DMS79 (cell line): ENCODE results near the gene TEAD1.
"Not testable (repeated sequence)": the region's sequence is repeated elsewhere in the genome, so short reads cannot be mapped to it uniquely, and the experiment has no call there.

Source experiments
- DNase-seq: peaks from one replicate; lab custom pipeline; 2025; lab: John Stamatoyannopoulos, UW

TEAD1 gene

DNA sequence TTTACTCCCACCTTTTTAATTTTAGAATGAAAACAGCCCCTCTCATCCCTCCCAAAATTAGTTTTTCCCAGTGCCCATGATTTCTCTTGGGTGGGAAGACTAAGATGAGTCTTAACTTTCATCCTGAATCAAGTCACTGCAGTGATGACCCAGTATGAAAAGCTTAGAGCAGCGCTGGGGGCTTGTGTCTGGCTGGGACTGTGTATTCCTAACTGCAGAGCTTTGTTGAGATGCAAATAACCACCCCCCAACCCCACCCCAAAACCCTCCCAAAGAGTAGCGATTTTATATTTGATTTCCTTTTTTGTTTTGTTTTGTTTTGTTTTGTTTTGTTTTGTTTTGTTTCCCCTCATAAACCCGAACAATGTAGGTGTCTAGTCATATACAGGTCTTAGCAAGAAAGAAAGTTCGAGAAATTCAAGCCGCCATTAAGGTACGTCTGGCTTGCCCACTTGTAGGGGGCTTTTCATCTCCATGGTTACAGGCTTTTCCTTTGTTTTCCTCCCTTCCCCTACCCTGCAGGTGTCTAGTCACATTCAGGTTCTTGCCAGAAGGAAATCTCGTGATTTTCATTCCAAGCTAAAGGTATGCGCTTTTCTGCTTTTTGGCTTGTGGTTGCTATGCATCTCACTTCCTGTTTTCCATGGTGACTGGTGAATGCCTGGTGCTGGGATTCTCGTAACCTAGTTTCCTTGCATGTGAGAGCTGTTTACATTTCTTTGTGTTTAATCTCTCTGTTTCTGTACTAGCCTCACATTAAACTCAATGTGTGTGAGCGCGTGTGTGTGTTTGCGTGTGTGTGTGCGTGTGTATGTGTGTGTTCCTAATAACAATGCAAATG is 190.3 kb downstream of the TEAD1 start:
- no peak for DNase-seq

GRCh38 chr11:12865863-12866595 is 191.8 kb downstream of the TEAD1 start:
- DNase-seq: no peak

DNA sequence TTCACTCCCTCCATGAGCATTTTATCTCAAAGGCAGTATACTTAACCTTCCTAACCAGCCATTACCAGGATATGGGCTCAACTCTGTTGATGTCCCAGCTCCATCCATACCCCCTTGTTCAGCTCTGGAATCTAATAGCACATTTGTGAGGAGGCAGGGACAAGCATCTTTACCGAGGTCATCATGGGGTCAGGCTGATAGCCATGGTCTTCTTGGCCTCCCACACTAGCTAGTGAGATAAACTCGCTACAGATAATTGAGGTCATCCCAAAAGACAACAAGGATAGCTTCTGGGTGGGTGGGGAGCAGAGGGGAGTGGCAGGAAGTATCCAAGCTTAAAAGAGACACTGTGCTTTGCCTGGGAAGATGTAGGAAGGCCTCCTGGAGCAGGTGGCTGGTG is 193.3 kb downstream of the TEAD1 start:
- no peak for DNase-seq

DNA sequence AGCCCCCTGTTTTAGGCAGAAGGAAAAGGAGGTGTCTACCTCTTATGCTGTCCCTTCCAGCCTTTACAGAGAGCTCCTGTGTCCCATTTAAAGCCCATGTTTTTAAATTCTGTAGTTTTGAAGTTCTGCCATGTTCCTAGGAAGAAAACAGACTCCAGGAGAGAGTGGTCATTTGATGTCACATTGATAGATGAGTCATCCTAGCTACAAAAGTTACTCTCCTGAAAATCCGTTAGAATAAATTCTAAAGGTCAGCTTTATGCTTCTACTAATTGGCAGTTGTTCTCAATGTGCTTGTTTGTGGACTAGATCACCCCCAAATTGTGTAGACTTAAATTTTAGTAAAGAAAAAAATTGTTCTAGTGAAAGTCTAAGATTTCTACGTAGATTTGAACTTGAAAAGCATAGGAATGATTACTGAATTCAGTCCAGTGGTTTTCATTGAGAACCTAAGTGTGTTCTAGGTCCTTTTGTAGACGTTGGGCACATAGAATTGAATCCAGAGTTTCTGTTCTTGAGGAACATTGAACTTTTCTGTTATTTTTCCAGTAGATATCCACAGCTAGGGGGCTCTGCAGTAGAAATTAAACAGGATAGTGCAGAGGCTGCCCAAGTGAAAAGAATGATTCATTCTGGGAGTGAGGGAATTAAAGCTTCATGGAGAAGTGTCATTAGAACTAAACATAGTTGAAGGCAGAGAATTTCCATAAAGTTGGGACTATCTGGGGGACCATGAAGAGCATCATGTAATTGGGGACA is 194.3 kb downstream of the TEAD1 start:
- DNase-seq: no peak

DNA sequence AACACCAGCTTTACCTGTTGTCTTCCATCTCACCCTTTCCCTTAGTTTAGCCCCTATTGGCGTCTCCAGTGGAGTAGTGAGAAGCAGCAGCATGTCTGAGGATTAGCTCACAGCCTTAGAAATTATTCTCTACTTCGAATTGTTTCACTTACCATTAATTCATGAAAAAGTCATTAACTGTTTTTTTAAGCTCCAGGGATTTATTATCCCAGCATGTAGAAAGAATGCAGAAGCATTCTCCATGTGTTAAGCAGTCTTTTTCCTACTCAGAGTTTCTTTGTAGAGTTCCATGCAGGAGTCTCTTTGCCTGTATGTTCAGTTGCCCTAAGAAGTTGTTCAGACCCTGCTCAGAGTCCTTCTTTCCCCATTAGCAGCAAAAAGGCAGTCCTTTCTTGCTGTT is 197.0 kb downstream of the TEAD1 start:
- DNase-seq: no peak

DNA sequence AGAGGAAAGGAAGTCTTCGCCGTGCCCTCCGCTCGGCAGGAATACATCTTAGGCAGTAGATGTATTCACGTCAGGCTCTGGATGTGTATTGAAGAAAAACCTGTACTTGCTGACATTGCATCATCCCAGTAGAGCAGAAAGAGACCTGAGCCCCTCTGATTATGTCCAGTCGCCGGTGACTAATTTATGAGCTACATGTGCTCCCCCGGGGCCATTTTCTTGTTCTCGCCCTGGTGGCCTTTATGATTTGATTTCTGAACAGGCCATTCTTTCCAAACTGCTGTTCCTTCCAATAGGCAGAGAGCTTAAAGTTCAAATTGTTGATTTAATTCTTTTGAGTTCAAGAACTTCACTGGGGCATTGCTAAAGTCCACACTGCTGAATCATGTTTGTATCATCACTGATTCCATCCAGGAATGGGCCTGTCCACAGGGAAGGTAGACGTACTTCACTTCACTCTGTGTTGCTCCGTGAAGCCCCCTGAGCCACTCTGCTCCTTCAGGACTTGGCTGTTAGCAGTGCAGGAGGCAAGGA is 197.6 kb downstream of the TEAD1 start:
- DNase-seq: no peak

- DNase-seq: no peak
Observed at GRCh38 chr11:12876340-12876739, 202.1 kb downstream of the TEAD1 start.

DNA sequence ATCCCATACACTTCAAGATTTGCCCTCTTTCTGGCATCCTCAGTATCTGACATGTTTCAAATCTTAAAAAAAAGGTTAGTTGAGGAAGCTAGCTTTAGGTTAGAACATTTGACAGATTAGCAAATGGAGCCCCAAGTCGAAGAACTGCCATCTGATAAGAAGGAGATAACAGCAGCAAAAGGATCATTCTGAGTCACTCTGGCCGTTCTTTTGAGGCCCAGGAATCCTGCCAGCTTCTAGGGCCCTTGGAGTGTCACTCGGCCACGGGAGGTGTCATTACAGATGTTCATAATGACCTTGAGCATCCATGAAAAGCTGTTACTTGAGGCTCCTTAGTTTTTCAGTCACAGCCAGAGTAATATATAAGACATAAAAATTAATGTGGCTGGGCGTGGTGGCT is 202.8 kb downstream of the TEAD1 start:
- no peak for DNase-seq

DNA sequence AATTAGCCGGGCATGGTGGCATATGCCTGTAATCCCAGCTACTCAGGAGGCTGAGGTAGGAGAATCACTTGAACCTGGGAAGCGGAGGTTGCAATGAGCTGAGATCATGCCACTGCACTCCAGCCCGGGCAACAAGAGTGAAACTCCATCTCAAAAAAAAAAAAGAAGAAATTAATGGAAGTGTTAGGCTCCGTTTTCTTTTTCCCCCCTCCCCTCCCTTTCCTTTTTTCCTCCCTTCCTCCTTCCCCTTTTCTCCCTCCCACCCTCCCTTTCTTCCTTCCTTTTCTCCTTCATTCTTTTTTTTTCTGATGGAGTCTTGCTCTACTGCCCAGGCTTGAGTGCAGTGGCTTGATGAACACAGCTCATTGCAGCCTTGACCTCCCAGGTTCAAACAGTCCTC is 203.3 kb downstream of the TEAD1 start:
- not testable (repeated sequence) for DNase-seq

DNA sequence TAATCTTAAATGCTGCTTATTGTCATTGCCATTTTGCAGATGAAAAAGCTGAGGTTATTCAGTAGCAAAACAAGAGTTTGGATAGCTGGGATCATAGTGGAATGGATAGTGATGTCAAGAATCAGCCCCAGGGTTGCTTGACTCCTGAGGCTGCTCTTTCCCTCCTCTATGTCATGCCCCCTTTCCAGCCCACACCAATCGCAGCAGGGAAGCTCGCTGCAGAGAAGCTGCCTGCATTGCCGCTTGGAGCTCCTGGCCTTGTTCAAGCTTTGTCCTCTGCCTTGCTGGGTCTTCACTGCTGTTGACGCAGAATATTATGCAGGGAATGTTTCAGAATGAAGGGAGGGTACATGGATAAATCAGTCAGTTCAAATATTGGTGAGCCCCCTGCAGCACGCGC is 206.1 kb downstream of the TEAD1 start:
- DNase-seq: no peak

- DNase-seq: no peak
Observed at GRCh38 chr11:12882670-12883069, 208.4 kb downstream of the TEAD1 start.

DNA sequence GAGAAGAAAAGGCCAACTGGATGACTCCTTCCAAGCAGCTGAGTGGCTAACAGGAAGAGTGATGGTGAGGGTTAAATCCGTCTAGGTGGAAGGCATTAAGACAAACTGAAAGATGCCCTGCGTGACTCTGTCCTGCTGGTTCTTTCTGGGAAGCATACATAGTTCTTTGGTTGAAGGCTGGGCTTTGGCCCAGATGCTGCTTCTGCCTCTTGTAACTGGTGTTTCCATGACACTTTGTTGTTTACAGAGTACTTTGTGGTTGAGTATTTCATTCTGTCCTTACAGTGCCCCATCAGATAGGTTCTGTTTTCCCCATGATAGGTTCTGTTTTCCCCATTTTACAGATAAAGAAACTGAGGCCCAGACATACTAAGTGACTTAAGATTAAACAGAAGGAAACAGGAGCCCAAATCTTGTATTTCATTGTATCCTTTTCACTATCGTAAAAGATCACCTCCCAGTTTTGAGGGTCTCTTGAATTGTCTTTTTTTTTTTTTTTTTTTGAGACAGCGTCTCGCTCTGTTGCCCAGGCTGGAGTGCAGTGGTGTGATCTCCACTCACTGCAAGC is 210.6 kb downstream of the TEAD1 start:
- DNase-seq: no peak

- no peak for DNase-seq
Observed at GRCh38 chr11:12885717-12886239, 211.6 kb downstream of the TEAD1 start.

DNA sequence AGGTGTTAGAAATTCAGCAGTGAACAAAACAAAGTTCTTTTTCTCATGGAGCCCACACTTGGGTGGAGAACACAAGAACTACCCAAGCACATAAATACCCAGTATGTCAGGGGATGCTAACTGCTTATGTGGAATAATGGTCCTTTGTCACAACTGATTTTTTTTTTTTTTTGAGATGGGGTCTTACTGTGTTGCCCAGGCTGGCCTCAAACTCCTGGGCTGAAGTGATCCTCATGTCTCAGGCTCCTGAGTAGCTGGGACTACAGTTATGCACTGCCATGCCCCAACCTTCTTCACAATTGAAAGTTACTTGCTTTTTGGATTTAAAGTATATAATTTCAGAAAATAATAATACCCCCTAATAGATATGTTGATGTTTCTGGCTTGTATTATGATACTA is 212.3 kb downstream of the TEAD1 start:
- DNase-seq: no peak

- no peak for DNase-seq
Observed at GRCh38 chr11:12888525-12889158, 214.4 kb downstream of the TEAD1 start.

DNA sequence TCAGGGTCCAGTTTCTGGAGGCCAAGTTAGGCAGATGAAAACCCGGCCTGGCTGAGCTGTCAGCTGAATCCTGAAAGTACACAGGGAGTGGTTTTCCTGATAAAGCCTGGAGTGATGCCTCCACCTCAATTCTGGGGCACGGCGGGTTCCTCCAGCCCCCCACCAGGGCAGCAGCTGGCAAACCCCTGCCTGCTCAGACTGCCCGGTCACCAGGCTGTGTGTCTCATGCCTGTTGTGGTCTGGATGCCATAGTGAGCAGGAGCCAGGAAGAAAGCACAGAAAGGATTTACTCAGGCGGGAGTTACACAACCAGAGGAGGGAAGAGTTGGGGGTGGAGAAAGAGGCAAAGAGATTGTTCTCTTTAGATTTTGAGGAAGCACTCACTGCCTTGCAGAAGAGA is 215.0 kb downstream of the TEAD1 start:
- DNase-seq: no peak

- no peak for DNase-seq
Observed at GRCh38 chr11:12890476-12890875, 216.3 kb downstream of the TEAD1 start.

GRCh38 chr11:12893787-12894672 is 219.8 kb downstream of the TEAD1 start:
- DNase-seq: no peak

GRCh38 chr11:12897390-12897789 is 223.2 kb downstream of the TEAD1 start:
- DNase-seq: no peak

DNA sequence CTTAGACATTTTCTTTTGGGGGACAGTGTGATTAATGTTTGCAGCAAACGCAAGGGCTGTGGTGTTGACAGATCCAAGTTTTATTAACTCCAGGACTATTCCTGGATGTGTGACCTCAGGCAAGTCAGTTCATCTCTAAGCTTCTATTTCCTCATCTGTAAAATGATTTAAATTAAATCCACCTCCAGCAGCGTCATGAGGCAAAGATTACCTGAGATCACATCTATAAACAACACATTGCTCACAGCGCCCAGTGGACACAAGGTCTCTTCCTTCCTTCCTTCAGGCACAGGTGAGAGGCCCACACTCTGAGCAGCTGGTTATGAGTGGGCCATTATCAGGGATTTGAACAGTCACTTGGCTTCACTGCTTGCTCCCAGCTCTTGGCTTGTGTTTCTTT is 223.6 kb downstream of the TEAD1 start:
- DNase-seq: no peak
